Adrenal gland (tissue), 12 donors: ENCODE data around the gene CYSTM1. TPM values are rescaled to one million over a fixed set of nuclear protein-coding genes. Genes with fewer than 3 reads are reported as not detected.
A peak's percentile ranks its signal among the peaks of the same experiment; 100 is the strongest.

ENCODE experiments used
- DNase-seq, 7 donors: peaks; one replicate each; pipeline ENCODE4 v3.0.0-alpha.2; 2019 to 2020
- H3K27ac ChIP-seq, 5 donors: fragments of 200-600 bp; sonication (generic) in 4 of 5; 1 replicate in 3 of 5; 2 replicates in 2 of 5; pipeline versions ENCODE4 v1.5.1 to v1.8.0; 2016 to 2020; ENCODE audit warnings: mild to moderate bottlenecking in 1 of 5
- H3K27me3 ChIP-seq: fragments of 200-600 bp; 2 replicates; pipeline ENCODE4 v1.8.0; 2021
- H3K36me3 ChIP-seq, 2 donors: fragments of 200-600 bp; replicated peaks in 1 of 2; 1 replicate in 1 of 2; 2 replicates in 1 of 2; pipeline versions ENCODE4 v1.5.1 to v1.8.0; 2018 to 2022
- H3K4me1 ChIP-seq, 2 donors: fragments of 200-600 bp; replicated peaks in 1 of 2; 1 replicate in 1 of 2; 2 replicates in 1 of 2; pipeline versions ENCODE4 v1.5.1 to v1.8.0; 2018 to 2021
- H3K4me3 ChIP-seq, 4 donors: fragments of 200-600 bp; sonication (generic) in 3 of 4; one replicate each; pipeline ENCODE4 v1.5.1; 2016 to 2018
- H3K9me3 ChIP-seq, 3 donors: fragments of 200-600 bp; sonication (generic) in 1 of 3; replicated peaks in 1 of 3; 1 replicate in 2 of 3; 2 replicates in 1 of 3; pipeline versions ENCODE4 v1.5.1 to v1.8.0; 2016 to 2021
- CTCF ChIP-seq, 6 experiments: fragments of 450-650 bp in 4 of 6; fragments of 200-600 bp in 2 of 6; sonication (generic) in 1 of 6; IDR thresholded peaks; 1 replicate in 5 of 6; 2 replicates in 1 of 6; pipeline versions ENCODE4 v1.5.1 to v1.8.0; 2016 to 2021; ENCODE audit warnings: antibody characterized with exemption in 6 of 6, mild to moderate bottlenecking in 2 of 6, moderate library complexity in 1 of 6
- POLR2A ChIP-seq, 2 donors: fragments of 450-650 bp; IDR thresholded peaks; one replicate each; pipeline ENCODE4 v1.6.1; 2017; ENCODE audit warnings: antibody characterized with exemption in 2 of 2, mild to moderate bottlenecking in 2 of 2, moderate library complexity in 1 of 2
- WGBS, 4 donors: extraction: QIAGEN DNeasy Blood & Tissue Kit in 2 of 4; methylation state at CpG; one replicate each; pipeline versions ENCODE4 v1.1.5 to v1.1.7; 2013 to 2017; 5-methylcytosine and 5-hydroxymethylcytosine counted together
- intact Hi-C, 2 donors: fragments of 100-400 bp; cut with DNase I; formaldehyde crosslinking; loops; one replicate each; pipeline versions ENCODE4 v1.14.1 to v1.15.0; 2022 to 2023
- polyA plus RNA-seq, 3 donors: library from polyadenylated mRNA; stranded (reverse); fragments of 200-250 nt in 2 of 3; fragments of 350-450 nt in 1 of 3; fragmentation: Illumina TruSeq in 1 of 3; extraction: RNeasy Lipid Tissue Mini Kit (QIAGEN cat#74804) in 1 of 3; gene quantifications; one replicate each; pipeline ENCODE4 v1.2.3, GENCODE V29; 2013 to 2014
- total RNA-seq, 9 donors: library from RNA; depleted of rRNA in 4 of 9; stranded (reverse); fragments of >200 nt in 4 of 9; fragments of 120-200 nt in 1 of 9; fragmentation: NEBNext Ultra II Directional in 1 of 9; extraction: Animal tissue kit (Norgen Biotek cat#: 25700) in 1 of 9; gene quantifications; one replicate each; pipeline versions ENCODE4 v1.1.0 to v1.2.4, GENCODE V29; 2013 to 2023
- donor health status: healthy with polysubstance abuse.
- donor health status: Bipolar disorder and iron deficiency.
- donor health status: DM: yes; HTN: yes; CAD: no.
- donor health status: DM: no; HTN: no; CAD: no.
- donor health status: DM: no; HTN: no; CAD: no.
- donor health status: DM: yes; HTN: yes; CAD: no.

CYSTM1 gene
- total and polyA plus RNA-seq, 12 donors = 42.6 to 605 (median 180) TPM

DNA sequence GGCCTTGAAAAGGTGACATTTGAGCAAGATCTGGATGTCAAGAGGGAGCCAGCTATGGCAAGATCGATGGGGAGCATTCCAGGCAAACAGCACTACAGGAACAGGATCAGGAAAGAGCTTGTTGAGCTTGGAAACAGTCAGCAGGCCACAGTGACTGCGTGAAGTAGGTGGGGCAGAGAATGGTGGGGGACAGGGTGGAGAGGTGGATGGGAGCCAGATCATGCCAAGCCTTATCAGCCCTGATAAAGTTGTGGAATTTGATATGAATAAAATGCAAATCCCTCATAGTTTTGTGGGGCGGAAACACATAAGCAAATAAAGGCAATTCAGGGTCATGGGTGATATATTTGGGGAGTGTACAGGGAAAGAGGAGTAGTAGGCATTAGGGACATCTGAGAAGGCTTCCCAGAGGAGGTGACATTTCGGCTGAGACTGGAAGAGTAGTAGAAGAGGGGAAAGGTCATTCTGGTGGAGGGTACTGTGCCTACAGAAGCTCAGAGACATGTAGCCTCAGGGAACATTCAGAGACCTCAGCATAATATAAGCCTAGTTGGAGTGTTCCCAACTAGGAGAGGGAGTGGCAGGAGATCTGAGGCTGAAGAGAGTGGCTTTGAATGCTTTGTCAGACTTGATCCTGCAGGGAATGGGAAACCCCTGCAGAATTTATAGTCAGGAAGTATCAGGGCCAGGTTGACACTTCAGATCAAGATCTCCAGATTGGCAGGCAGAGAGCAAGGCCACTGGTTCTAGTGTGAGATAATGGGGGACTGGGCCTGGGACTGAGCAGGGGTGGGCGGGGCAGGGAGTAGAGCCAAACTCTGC lies 9.7 kb upstream of the CYSTM1 start:
- TF ChIP-seq CTCF (IDR thresholded peaks at IDR 0.05) (no peak), POLR2A (IDR thresholded peaks at IDR 0.05) (no peak)
- Histone ChIP-seq H3K27ac (peak overlapping the region in 1 of 5 donors; percentile 52), H3K4me3 (no peak overlapping the region), H3K4me1 (peaks cover 13 to 16% of the 10 kb centered on the region in 2 donors), H3K27me3 (no peaks in the 10 kb centered on the region), H3K36me3 (no peaks in the 10 kb centered on the region), H3K9me3 (no peaks in the 10 kb centered on the region)
- intact Hi-C loops = loop anchor here in 1 of 2 donors (5.0 kb wide), 2 partner anchors 72 to 192 kb away; no protein-coding TSS in a partner anchor
- DNase-seq = peak in 6 of 7 donors; percentile 50 to 79 (median 65)
- WGBS, 4 donors = 42 to 59% (median 47%) methylated on average over 4 to 5 of the region's 5 CpGs

DNA sequence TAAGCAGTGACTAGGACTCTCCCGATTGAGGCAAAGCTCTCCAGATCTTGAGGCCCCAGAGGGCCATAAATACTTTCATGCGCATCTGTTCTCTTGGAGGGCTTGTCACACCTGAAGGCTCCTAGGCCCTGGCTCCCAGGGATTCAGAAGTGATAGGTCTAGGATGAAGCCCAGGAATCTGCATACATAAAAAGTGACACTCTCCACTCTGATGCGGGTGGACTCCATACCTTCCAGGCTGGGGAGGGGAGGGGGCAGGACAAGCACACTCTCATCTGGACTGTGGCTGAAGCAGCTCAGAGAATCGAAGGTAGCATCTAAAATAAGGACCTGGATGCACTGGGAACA lies 9.1 kb upstream of the CYSTM1 start:
- TF ChIP-seq CTCF (IDR thresholded peaks at IDR 0.05) = no peak
- TF ChIP-seq POLR2A (IDR thresholded peaks at IDR 0.05) = no peak
- Histone ChIP-seq H3K36me3 (no peaks in the 10 kb centered on the region), H3K27me3 (no peaks in the 10 kb centered on the region), H3K4me3 (no peak overlapping the region), H3K27ac (peak overlapping the region in 1 of 5 donors; percentile 52), H3K4me1 (peaks cover 13 to 16% of the 10 kb centered on the region in 2 donors), H3K9me3 (no peaks in the 10 kb centered on the region)
- intact Hi-C loops = loop anchor here in 1 of 2 donors (5.0 kb wide), 2 partner anchors 71 to 191 kb away; no protein-coding TSS in a partner anchor
- WGBS, 4 donors = 65 to 83% (median 72%) methylated on average over 3 to 4 of the region's 4 CpGs
- peak in 1 of 7 donors; percentile 1 for DNase-seq

- intact Hi-C loops = loop anchor here in 1 of 2 donors (5.0 kb wide), 2 partner anchors 70 to 190 kb away; no protein-coding TSS in a partner anchor
- no peaks in the 10 kb centered on the region for H3K36me3 ChIP-seq
- H3K27me3 ChIP-seq = no peaks in the 10 kb centered on the region
These were observed 8.1 kb upstream of the CYSTM1 start for GRCh38 chr5:140166911-140167310.

More at GRCh38 chr5:140166911-140167310, 8.1 kb upstream of the CYSTM1 start:
- peak in 2 of 7 donors; percentile 7 to 9 for DNase-seq
- TF ChIP-seq CTCF (IDR thresholded peaks at IDR 0.05) (no peak), POLR2A (IDR thresholded peaks at IDR 0.05) (no peak)
- Histone ChIP-seq H3K9me3 (no peaks in the 10 kb centered on the region), H3K4me3 (no peak overlapping the region), H3K4me1 (peaks cover 13 to 16% of the 10 kb centered on the region in 2 donors), H3K27ac (no peak overlapping the region)
